Kidney (tissue), 14 donors: Measurements from ENCODE around the gene PKD1. TPM values are rescaled to one million over a fixed set of nuclear protein-coding genes. Genes with fewer than 3 reads are reported as not detected.

Experiments used
- DNase-seq, 5 donors: peaks; one replicate each; pipeline ENCODE4 v3.0.0-alpha.2; 2013 to 2020
- FAIRE-seq: peaks from 2 replicates; lab custom pipeline; 2012; peaks lifted over from hg19 to GRCh38; lab: Jason Lieb, UNC
- H3K27ac ChIP-seq, 2 donors: one replicate each; pipeline ENCODE4 v1.7.0; 2013; ENCODE audit warnings: low read depth in 2 of 2, low read length in 2 of 2, inconsistent platforms in 1 of 2
- H3K27me3 ChIP-seq: one replicate; pipeline ENCODE4 v1.7.1; 2013; ENCODE audit warnings: low read length, inconsistent platforms; ENCODE audit not compliant: control insufficient read depth, insufficient read depth
- H3K36me3 ChIP-seq, 3 donors: one replicate each; pipeline versions ENCODE4 v1.7.0 to v1.7.1; 2013; ENCODE audit warnings: low read length in 3 of 3, control low read depth in 1 of 3, inconsistent platforms in 1 of 3; ENCODE audit not compliant: insufficient read depth in 3 of 3, control insufficient read depth in 2 of 3
- H3K4me1 ChIP-seq, 3 donors: one replicate each; pipeline versions ENCODE4 v1.7.0 to v1.7.1; 2013; ENCODE audit warnings: low read length in 3 of 3, inconsistent platforms in 1 of 3, low read depth in 1 of 3; ENCODE audit not compliant: control insufficient read depth in 2 of 3, insufficient read depth in 2 of 3
- H3K4me3 ChIP-seq, 3 donors: one replicate each; pipeline versions ENCODE4 v1.7.0 to v1.8.1; 2013; ENCODE audit warnings: low read length in 3 of 3, control low read depth in 1 of 3, inconsistent platforms in 1 of 3
- H3K9ac ChIP-seq, 3 donors: one replicate each; pipeline versions ENCODE4 v1.7.0 to v1.7.1; 2013; ENCODE audit warnings: low read length in 3 of 3, control low read depth in 1 of 3, inconsistent platforms in 1 of 3
- H3K9me3 ChIP-seq, 3 donors: one replicate each; pipeline versions ENCODE4 v1.7.0 to v1.7.1; 2013; ENCODE audit warnings: low read length in 3 of 3, control low read depth in 1 of 3, inconsistent platforms in 1 of 3; ENCODE audit not compliant: control insufficient read depth in 2 of 3, insufficient read depth in 1 of 3
- CTCF ChIP-seq: IDR thresholded peaks from 3 replicates; pipeline ENCODE4 v1.5.1; 2012; ENCODE audit warnings: mild to moderate bottlenecking, moderate library complexity, borderline replicate concordance; ENCODE audit not compliant: insufficient read depth; ENCODE audit errors: extremely low read depth
- intact Hi-C: fragments of 100-400 bp; cut with DNase I; formaldehyde crosslinking; loops from one replicate; pipeline ENCODE4 v1.11.1; 2022
- polyA plus RNA-seq: library from polyadenylated mRNA; stranded (reverse); fragments of 350-450 nt; fragmentation: Illumina TruSeq; extraction: RNeasy Lipid Tissue Mini Kit (QIAGEN cat#74804); gene quantifications from one replicate; pipeline ENCODE4 v1.2.3, GENCODE V29; 2014; ENCODE audit warnings: low read depth, low replicate concordance; ENCODE audit not compliant: insufficient read depth
- total RNA-seq: library from RNA; stranded (reverse); fragmentation: NEBNext Ultra II Directional; extraction: Animal tissue kit (Norgen Biotek cat#: 25700); gene quantifications from one replicate; pipeline ENCODE4 v1.2.1, GENCODE V29; 2021
- donor health status: control.
- donor health status: control.
- donor health status: control.
- donor health status: control.
- donor health status: control.
- donor health status: DM: yes; HTN: yes; CAD: no.
- donor health status: Normal renal cell carcinoma (clear cell type).

Gene PKD1
- total and polyA plus RNA-seq, 2 donors from 2014 or later: 16.2 to 88.3 TPM

- H3K36me3 ChIP-seq: no peaks in the 10 kb centered on the region
- H3K9ac ChIP-seq: no peak overlapping the region
- DNase-seq (no peak), FAIRE-seq (no peak)
- H3K9me3 ChIP-seq: no peaks in the 10 kb centered on the region
- H3K27ac ChIP-seq: no peak overlapping the region
- intact Hi-C loops: no loop called here
- no peaks in the 10 kb centered on the region for H3K27me3 ChIP-seq
- no peak for TF ChIP-seq CTCF
- H3K4me3 ChIP-seq: no peak overlapping the region
- peaks cover 0 to 40% (median 7%) of the 10 kb centered on the region in 3 donors for H3K4me1 ChIP-seq
These were observed 22.6 kb upstream of the PKD1 start for GRCh38 chr16:2158262-2158638.

- DNase-seq (no peak), FAIRE-seq (no peak)
- H3K4me3 ChIP-seq: no peak overlapping the region
- H3K27ac ChIP-seq: no peak overlapping the region
- peaks cover 0 to 45% (median 10%) of the 10 kb centered on the region in 3 donors for H3K4me1 ChIP-seq
- H3K27me3 ChIP-seq: no peaks in the 10 kb centered on the region
- intact Hi-C loops: no loop called here
- TF ChIP-seq CTCF: no peak
- no peaks in the 10 kb centered on the region for H3K36me3 ChIP-seq
- no peak overlapping the region for H3K9ac ChIP-seq
- H3K9me3 ChIP-seq: no peaks in the 10 kb centered on the region
These were observed 22.0 kb upstream of the PKD1 start for GRCh38 chr16:2157480-2158261.

DNA sequence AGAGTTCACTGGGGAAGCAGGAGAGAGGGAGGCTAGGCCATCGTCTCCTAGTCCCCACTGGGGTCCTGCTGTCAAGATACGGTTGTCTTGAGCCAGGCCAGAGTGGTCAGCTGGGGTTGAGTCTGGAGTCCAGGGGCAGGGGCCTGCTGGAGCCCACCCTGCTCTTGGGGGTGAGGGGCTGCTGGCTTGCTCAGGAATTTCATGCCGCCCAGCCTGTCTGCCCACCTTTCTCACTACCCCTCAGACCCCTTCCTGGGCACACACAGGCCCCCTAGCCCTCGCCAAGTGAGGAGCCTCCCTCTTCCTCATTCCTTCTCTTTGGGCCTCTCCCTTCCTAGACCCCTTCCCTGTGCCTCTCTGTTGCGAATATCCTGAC lies 21.1 kb upstream of the PKD1 start:
- peak overlapping the region in 1 of 2 donors; percentile 19 for H3K27ac ChIP-seq
- no peaks in the 10 kb centered on the region for H3K27me3 ChIP-seq
- intact Hi-C loops: no loop called here
- no peak for TF ChIP-seq CTCF
- no peaks in the 10 kb centered on the region for H3K36me3 ChIP-seq
- no peak for DNase-seq
- peaks cover 0 to 50% (median 10%) of the 10 kb centered on the region in 3 donors for H3K4me1 ChIP-seq
- H3K4me3 ChIP-seq: no peak overlapping the region
- peak overlapping the region in 1 of 3 donors; percentile 4 for H3K9ac ChIP-seq
- FAIRE-seq: no peak
- no peaks in the 10 kb centered on the region for H3K9me3 ChIP-seq
